Epidermal melanocyte (primary cell): ENCODE data around the gene STK17A.
"Not testable (repeated sequence)": the region's sequence is repeated elsewhere in the genome, so short reads cannot be mapped to it uniquely, and the experiment has no call there.

Source experiments
- DNase-seq: peaks from one replicate; pipeline ENCODE4 v3.0.0; 2011; ENCODE audit warnings: low spot score; ENCODE audit not compliant: insufficient read length

STK17A gene

DNA sequence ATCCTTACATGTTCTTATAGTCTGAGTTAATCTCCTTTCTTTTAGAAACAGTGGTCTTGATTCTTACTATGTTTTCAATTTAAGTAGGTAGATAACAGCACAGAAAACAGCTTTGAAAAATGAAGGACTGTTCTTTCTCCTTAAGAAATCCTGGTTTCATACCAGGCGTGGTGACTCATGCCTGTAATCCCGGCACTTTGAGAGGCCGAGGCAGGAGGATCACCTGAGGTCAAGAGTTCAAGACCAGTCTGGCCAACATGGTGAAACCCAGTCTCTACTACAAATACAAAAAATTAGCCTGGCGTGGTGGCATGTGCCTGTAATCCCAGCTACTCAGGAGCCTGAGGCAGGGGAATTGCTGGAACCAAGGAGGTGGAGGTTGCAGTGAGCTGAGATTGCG, 13.5 kb downstream of the STK17A start:
- not testable (repeated sequence) for DNase-seq

DNA sequence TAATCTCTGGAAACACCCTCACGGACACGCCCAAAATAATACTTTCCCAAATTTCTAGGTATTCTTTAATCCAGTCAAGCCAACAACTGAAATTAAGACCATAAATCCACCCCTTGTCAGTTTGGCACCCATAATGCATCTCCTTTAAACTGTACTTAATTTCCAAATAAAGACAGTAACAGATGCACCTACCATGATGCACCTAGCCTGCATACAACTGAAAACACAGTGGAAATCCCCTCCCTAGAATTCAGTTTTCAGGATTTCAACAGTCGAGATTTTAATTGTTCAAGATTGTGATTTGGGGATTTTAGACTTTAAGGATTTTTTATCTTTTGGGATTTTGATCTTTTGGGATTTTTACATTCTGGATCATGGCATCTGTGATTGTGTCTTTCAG, 17.1 kb downstream of the STK17A start:
- DNase-seq, result no peak

GRCh38 chr7:43602256-43602655, 19.3 kb downstream of the STK17A start:
- DNase-seq, result no peak

- DNase-seq, result no peak
Observed at GRCh38 chr7:43604251-43604650, 21.3 kb downstream of the STK17A start.

DNA sequence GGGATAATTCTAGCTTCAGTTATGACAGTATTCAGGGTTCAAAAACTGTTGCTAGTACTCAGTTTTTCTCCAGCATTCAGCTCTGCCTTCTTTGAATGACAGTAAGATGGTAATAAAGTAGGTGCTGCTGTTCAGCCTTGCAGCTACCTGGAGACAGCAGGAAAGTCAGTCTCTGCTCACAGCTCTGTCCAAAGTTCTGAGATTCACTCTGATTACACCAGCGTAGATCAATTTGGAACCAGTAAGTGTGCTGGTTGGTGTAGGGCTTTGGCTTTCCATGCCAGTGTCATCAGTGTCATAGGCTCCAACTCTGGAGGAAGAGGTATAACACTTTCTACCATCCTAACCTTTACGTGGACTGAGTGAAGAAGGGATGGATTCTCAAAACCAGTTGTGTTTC, 26.2 kb downstream of the STK17A start:
- DNase-seq, result no peak

GRCh38 chr7:43612128-43612527, 29.2 kb downstream of the STK17A start:
- DNase-seq, result no peak

GRCh38 chr7:43612599-43613589, 30.0 kb downstream of the STK17A start:
- DNase-seq, result no peak

DNA sequence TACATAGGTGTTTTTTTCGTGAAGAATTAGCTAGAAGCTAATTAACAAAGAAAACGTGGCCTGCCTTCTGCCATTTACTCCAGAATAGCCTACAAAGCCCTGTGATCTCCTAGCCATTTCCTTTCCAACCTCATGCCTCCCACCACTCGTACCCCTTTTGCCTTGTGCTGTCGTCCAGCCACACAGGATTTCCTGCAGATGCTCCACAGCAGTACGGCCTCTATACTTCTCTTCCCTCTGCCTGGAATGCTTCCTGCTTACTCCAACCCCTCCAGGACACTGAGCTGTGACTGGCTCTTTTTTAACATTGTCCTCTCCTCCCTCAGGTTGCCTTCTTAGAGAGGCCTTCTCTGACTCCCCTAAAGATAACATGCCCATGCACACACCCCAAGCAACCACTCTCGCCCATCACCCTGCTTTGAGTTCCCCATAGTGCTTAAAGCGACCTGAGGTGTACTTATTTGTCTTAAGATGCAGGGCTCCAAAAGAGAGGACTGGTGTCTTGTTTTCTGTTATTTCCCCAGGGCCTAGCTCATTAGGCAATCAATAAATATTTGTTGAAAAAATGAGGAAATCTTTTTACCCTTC, 32.7 kb downstream of the STK17A start:
- no peak for DNase-seq

DNA sequence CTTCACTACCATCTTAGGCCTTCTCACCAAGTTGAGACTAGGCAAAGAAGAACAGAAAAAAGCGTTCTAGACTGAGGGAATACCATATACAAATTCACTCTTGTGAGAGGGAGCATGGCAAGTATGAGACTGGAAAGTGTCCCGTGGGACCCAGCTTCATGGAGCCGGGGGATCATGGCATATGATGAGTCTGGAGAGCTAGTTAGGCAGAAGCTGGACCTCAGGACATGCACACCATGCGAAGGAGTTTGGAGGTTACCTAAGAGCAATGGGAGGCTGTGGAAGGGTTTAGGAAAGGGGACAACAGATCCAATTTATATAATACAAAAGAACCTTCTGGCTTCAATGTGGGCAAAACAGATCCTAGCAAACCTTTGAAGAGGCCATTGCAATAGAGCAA, 34.1 kb downstream of the STK17A start:
- no peak for DNase-seq

DNA sequence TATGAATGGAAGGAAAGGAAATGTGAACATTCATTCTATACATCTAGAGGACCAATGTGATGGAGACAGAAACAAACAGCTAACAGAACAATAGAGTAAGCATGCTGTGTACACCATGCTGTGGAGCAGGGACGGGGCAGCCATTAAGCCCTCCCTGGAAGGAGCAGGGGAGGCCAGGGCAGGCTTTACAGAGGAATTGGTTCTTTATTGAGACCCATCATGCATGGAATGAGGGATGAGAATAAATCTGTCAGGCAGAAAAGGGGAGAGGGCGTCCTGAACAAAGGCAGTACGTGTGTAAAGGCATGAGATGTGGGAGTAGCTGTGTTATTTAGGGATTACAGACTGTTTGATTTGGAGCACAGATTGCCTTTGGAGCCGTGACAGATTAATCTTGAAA, 35.2 kb downstream of the STK17A start:
- no peak for DNase-seq

- DNase-seq, result no peak
Observed at GRCh38 chr7:43619213-43620012, 36.5 kb downstream of the STK17A start.

- DNase-seq, result no peak
Observed at GRCh38 chr7:43621729-43622448, 39.0 kb downstream of the STK17A start.

DNA sequence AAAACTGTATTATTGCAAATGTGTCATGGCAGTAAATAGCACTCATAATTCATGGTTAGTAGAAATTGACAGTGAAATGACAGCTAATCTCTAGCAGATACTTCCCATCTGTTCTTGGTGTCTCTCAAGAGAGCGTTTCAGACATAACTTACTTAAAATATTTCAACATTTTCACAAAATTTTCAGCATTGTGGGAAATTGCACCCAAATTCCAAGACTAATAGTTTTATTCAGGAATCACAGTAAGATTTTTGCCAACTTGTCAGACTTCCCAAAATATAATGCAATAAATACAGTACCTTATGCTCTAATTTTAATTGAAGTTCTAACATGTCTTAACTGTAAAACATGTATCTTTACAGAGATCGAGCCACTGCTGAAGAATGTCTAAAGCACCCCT, 41.2 kb downstream of the STK17A start:
- no peak for DNase-seq

DNA sequence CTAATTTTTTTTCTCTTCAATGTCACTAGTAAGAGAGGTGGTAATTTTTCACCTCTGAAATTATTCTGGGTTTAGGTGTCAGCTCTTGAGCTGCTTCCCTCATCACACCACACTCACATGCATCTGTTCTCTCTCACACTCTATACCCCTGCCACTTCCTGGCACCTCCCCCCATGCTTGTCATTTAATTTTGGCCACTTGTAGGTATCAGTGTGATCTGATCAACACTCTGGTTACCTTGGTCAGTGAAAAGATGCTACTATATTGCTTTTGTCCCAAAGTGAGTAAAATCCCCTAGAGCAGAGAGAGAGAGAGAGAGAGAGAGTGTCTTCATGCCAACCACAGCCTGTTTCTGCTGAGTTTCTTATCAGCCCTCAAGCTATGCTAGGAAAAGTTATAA, 42.5 kb downstream of the STK17A start:
- no peak for DNase-seq

- DNase-seq, result no peak
Observed at GRCh38 chr7:43625980-43626379, 43.1 kb downstream of the STK17A start.

DNA sequence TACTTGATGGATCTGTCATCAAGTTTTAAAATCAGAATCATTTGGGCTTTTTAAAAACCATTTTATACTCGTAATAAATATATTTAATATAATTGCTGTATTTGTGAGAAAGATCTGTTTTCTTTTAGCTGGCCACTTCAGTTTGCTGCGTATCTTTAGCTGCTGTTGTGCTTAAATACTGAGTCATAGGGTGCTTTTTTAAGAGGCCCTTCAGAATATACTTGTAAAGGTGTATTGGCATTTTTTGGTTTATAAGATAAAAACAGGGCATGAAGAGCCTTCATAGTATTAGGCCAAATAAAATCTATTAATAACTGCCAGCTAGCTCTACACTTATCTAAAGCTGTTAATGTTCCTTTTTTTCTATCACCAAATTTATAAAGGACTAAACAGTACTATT, 43.8 kb downstream of the STK17A start:
- DNase-seq, result no peak

DNA sequence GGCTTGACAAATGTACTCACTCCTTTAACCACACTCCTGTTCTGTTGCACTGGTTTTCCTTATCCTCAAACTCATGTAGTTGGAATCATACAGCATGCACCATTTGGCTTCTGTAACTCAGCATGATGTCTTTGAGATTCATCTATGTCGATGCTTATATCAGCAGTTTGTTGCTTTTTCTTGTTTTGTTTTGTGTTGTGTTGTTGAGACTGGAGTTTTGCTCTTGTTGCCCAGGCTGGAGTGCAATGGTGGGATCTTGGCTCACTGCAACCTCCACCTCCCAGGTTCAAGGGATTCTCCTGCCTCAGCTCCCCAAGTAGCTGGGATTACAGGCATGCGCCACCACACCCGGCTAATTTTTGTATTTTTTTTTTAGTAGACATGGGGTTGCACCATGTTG, 44.9 kb downstream of the STK17A start:
- DNase-seq, result not testable (repeated sequence)

DNA sequence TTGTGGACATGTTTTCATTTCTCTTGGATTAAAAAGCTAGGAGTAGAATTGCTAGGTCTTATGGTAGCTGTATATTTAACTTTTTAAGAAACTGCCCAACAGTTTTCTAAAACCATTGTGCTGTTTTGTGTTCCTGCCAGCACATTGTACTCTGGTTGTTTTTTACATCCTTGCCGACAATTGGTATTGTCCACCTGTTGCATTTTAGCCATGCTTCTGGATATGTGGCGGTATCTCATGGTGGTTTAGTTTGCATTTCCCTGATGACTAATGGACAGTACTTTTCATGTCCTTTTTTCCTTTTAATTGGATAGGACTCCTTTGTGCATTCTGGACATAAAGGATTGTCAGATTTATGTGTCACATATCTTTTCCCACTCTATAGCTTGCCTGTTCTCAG, 45.5 kb downstream of the STK17A start:
- no peak for DNase-seq

GRCh38 chr7:43629857-43630256, 46.9 kb downstream of the STK17A start:
- no peak for DNase-seq

- no peak for DNase-seq
Observed at GRCh38 chr7:43630482-43630881, 47.6 kb downstream of the STK17A start.

GRCh38 chr7:43631559-43631958, 48.7 kb downstream of the STK17A start:
- no peak for DNase-seq
